Body of pancreas (tissue), 4 donors: ENCODE data around the gene OMG.

ENCODE experiments used
- CTCF ChIP-seq, 7 experiments: fragments of 450-650 bp in 4 of 7; fragments of 200-600 bp in 3 of 7; sonication (generic) in 3 of 7; IDR thresholded peaks; one replicate each; pipeline ENCODE4 v1.5.1; 2016 to 2019; ENCODE audit warnings: antibody characterized with exemption in 7 of 7
- POLR2A ChIP-seq, 3 donors: fragments of 450-650 bp; IDR thresholded peaks; one replicate each; pipeline ENCODE4 v1.6.1; 2016; ENCODE audit warnings: antibody characterized with exemption in 3 of 3, mild to moderate bottlenecking in 2 of 3

GRCh38 chr17:31254654-31255053 lies 42.4 kb downstream of the OMG start:
- TF ChIP-seq CTCF (IDR thresholded peaks at IDR 0.05), result no peak
- TF ChIP-seq POLR2A (IDR thresholded peaks at IDR 0.05), result no peak
